Activated T-cell treated with anti-CD3 and anti-CD28 coated beads for 4 hours (primary cell): Measurements from ENCODE around the gene KCNJ16.

ENCODE experiments used
- DNase-seq: peaks from one replicate; pipeline ENCODE4 v3.0.0-alpha.2; 2020

Gene KCNJ16

GRCh38 chr17:70132505-70132904, 57.5 kb downstream of the KCNJ16 start:
- no peak for DNase-seq

DNA sequence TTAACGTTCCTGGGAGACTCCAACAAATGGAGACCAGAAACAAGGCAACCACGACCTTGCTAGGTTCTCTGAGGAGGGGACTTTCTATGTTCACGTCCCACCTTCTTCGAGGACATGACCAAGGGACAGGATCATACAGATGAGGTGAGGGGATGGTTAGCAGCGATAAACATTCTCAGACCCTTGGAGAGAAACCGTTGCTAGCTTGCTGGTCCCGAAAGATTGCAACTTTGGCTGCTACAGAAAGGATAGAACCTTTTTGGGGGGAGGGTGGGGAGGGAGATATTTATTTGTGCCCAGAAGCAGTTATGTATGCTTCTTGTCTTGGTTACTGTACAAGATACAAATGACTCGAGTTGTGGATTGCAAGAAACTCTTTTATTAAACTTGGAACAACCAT, 59.0 kb downstream of the KCNJ16 start:
- no peak for DNase-seq

DNA sequence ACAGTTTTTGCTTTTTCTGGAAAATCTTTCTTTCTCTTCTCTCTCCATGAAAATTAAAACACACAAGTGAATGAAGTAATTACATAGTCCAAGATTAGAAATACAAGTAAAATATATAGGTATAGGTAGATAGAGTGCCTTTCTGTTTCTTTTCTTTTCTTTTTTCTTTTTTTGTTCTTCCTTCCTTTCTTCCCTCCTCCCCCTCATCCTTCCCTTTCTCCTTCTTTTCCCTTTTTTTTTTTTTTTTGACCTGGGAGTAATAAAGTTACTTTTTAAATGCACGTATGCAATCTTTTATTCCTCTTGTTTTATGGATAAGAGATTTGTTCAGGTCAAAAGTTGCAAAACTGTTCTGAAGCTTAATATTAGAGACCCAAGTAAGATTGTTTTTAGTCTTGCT, 59.8 kb downstream of the KCNJ16 start:
- DNase-seq, result no peak

DNA sequence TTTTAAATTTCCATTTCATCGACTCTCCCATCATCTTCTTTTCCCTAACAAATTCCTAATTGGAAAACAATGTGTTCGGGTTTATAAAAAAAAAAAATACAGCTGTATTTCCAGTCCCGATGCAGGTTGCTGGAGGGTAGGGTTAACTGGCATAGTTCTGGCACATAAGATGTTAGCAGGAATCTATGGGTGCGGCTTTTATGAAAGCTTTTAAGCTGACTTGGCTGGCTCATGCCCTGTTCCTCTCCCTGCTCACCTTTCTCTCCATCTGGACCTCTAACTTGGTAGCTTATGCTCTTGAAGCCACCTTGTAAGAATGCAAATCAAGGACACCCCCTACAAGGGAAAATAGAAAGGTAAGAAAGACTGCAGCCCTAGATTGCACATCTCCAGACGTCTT, 61.1 kb downstream of the KCNJ16 start:
- no peak for DNase-seq

- no peak for DNase-seq
Measured at GRCh38 chr17:70137451-70138230, 62.6 kb downstream of the KCNJ16 start.

DNA sequence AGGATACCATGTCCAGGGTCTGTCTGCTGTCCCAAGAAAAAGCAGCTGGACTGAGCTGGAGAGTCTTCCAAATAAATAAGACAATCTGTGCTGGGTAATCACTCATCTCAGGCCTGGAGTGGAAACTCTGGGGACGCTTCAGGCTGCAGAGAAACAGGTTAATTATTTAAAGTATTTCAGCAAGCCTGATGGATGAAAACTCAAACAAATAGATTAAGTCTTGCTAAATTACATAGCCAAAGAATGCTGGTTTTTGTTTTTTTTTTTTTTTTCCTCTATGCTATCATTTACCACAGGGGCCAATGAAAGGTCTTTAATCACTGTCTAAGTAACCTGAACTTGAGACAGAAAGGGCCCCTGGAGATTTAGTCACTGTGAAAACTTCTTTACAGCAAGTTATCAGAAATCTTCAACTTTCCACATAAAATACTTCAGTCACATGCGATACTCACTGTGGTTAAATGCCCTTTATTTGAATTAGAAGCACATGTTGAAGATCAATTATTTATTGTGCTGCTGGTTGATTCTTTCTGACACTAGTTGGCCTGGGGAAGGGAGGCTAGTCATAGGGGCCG, 63.4 kb downstream of the KCNJ16 start:
- no peak for DNase-seq

- no peak for DNase-seq
Measured at GRCh38 chr17:70139449-70139993, 64.5 kb downstream of the KCNJ16 start.

GRCh38 chr17:70144260-70144846, 69.3 kb downstream of the KCNJ16 start:
- no peak for DNase-seq

- DNase-seq, result no peak
Measured at GRCh38 chr17:70153210-70153609, 78.2 kb downstream of the KCNJ16 start.

DNA sequence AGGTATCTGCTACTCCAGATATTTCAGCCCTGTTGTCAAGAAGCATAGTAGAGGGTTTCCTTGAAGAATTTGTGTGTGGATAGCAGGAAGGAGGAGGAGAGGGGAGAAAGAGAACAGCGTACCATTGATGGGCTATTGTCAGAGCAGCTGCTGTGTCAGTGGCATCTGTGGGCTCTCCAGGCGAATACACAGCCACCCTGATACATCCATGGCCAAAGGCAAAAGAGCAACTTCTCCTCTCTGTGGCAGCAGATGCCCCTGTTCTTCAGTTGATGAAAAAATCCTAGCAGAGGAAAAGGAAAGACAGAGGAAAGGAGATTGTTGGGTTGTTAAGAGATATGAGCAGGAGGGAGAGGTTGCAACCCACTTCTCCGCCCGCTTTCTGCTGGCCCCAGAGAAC, 82.1 kb downstream of the KCNJ16 start:
- no peak for DNase-seq

GRCh38 chr17:70158180-70158579, 83.2 kb downstream of the KCNJ16 start:
- DNase-seq, result no peak

- DNase-seq, result no peak
Measured at GRCh38 chr17:70158591-70158990, 83.6 kb downstream of the KCNJ16 start.

- no peak for DNase-seq
Measured at GRCh38 chr17:70159980-70160379, 85.0 kb downstream of the KCNJ16 start.

DNA sequence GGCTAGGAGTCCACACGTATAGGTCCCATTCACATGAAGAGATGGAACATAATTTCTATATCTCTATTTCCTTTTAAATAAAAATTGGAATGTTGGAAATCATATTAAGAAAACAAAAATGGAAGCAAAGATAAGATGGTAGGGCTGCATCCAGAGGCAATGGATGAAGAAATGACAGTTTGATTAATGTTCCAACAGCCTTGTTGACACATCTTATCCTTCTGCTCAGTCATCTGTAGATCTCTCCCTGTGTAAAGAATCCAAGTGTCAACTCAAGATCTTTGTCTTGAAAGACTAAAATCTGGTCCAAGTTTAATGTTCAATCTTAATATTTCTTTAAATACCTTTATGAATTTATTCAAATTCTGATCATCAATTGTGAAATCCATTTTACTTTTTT, 86.5 kb downstream of the KCNJ16 start:
- no peak for DNase-seq

DNA sequence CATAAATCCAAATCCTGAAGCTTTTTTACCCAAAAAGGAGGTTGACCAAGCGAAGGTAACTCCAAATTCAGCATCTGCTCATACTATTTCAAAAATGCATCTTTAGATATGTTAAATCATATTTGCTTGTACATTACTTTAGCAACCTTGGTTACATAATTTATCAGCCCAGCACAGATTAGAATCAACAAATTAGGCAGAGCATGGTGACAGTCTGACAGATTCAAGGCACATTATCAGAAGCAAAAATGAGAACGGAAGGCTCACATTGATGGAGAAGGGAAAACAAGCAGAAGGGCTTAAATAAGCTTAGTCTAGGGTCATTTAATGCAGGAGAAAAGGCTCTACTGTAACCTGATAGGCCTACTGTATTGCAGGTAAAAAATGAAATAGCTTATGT, 90.4 kb downstream of the KCNJ16 start:
- DNase-seq, result no peak

GRCh38 chr17:70166615-70167014, 91.6 kb downstream of the KCNJ16 start:
- no peak for DNase-seq

- DNase-seq, result no peak
Measured at GRCh38 chr17:70168044-70168976, 93.3 kb downstream of the KCNJ16 start.

DNA sequence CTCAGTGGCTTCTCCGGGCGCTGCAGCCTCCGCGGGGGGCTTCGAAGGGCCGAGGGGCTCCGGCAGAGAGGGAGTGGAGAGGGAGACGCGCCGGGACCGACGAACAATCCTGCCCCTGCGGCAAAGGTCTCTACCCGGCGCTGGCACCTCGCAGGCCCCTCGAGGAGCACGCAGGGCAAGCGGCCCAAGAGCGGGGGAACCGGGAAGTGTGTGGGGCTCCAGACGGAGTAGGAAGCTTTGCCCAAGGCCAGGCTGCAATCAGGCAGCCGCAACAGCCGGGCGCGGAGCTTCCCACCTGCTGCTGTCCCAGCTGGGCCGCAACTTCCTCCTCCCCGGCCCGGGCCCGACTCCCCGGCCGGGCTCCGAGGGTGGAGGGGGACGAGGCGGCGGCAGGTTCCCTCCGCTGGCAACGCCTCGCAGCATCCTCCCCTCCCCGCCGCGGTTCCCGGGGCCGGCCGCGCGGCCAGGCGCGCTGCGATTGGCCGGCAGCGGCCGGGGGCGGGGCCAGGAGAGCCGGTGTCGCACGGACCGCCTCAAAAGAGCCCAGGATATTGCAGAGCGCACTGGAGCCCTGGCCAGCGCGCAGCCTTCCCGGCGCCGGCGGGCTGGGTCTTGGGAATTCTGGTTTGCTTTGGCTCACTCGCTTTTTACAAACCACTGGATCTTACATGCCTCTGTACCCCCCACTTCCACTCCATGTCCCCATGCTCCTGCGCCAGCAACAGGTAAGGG, 94.1 kb downstream of the KCNJ16 start, which contains the start of gene KCNJ2:
Gene KCNJ2 (plus strand): TSS at position 556 of the 732 bp plus-strand sequence. CDS start 5,508 bp downstream, outside the sequence.
- no peak for DNase-seq

DNA sequence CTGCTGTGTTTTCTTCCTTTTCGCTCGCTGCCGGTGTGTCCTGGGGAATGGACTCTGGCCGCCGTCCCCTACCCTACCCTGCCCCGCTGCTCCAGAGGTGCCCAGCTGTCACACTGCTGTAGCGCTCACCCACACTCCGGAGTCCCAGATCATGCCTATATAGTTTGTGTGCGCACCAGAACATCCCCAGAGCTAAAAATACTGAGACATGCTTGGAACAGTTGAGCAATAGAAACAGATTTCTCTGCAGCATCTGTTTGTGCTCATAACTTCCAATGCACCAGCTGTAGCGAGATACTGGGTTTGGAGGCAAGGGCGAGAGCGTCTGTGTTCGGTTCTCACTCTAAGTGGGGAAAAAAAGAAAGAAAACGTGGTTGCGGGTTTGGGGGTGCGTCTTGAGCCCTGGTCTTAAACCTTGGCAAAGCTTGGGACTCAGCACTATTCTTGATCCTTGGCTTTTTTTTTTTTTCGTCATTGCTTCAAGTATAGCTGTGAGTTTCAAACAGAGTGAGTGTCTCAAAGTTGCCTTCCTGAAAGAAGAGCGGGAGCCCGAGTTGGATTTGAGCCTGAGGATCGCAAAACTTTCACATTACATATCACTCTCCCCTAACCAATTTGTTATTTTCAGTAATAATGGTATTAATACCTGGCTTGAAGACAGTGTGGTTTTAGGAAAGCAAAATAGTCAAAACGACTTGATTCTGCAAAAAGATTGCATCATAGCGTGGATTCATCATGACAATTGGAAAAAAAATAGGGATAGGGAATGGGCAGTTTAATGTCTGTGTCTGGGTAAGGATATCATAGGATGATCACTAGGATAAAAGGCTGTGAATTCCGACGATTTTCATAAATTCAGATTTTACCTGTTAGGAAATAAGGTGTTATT, 94.9 kb downstream of the KCNJ16 start:
- DNase-seq, result no peak

- no peak for DNase-seq
Measured at GRCh38 chr17:70171159-70171558, 96.1 kb downstream of the KCNJ16 start.

DNA sequence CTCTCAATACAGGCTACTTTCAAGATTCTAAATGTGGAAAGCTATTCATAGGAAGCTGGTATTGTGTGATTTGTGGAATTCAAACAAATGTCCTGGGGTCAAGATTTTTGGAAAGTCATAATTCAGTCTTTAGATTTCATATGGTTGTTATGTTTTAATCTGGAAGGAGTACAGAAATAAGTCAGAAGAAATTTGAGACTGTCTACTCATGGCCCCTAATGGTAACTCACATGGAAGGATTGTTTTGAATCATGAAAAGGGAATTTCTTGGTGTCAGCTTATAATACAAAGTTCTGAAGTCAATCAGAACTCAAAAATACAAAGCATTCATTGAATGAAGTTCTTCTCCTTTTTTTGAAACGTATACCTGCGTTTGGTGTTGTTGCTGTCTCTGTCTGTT, 97.4 kb downstream of the KCNJ16 start:
- DNase-seq, result no peak
